HepG2 (cell line): ENCODE data around the gene PIK3C2B. TPM values are rescaled to one million over a fixed set of nuclear protein-coding genes. Genes with fewer than 3 reads are reported as not detected.
A peak's percentile ranks its signal among the peaks of the same experiment; 100 is the strongest.

ENCODE experiments used
- ATAC-seq: fragments of 200-7000 bp; cut with Tn5 transposase; 3 replicates; pipeline ENCODE4 v1.9.1; 2020; ENCODE audit warnings: mild to moderate bottlenecking, moderate library complexity
- BruUV-seq: library from RNA; stranded (reverse); fragments of 400-500 nt; replicated peaks from 2 replicates; lab custom pipeline; 2021; lab: Mats Ljungman, UMichigan
- CTCF ChIA-PET: fragments of 300-600 bp; formaldehyde crosslinking; extraction: SDS; loops from one replicate; lab custom pipeline; 2021; ENCODE audit warnings: low total read pairs, inconsistent platforms, low intra/inter-chr PET ratio; lab: Yijun Ruan, JAX
- POLR2A ChIA-PET: fragments of 350-600 bp; sonication (Branson Sonifier 250); formaldehyde crosslinking; loops from one replicate; lab custom pipeline; 2020; ENCODE audit warnings: antibody characterized with exemption, inconsistent platforms; lab: Yijun Ruan, JAX
- DNase-seq: peaks from one replicate; pipeline ENCODE4 v3.0.0-alpha.2; 2015; ENCODE audit warnings: low spot score
- FAIRE-seq: peaks from 3 replicates; lab custom pipeline; 2011; peaks lifted over from hg19 to GRCh38; lab: Jason Lieb, UNC
- H2AFZ ChIP-seq: one replicate; pipeline ENCODE4 v1.6.1; 2011; ENCODE audit warnings: low read length, inconsistent platforms
- H3K27ac ChIP-seq: fragments of 300-600 bp; 3 replicates; pipeline ENCODE4 v1.8.0; 2011; ENCODE audit warnings: mixed run types, mild to moderate bottlenecking, mixed read lengths, low read length, inconsistent platforms; ENCODE audit not compliant: insufficient read depth; ENCODE audit errors: extremely low read length
- H3K27me3 ChIP-seq, 2 experiments: fragments of 200-600 bp in 1 of 2; 2 replicates in 1 of 2; 3 replicates in 1 of 2; pipeline versions ENCODE4 v1.6.0 to v1.8.0; 2011; ENCODE audit warnings: low read length in 2 of 2, mild to moderate bottlenecking in 2 of 2, moderate library complexity in 2 of 2, inconsistent platforms in 1 of 2; ENCODE audit not compliant: insufficient read depth in 2 of 2, control insufficient read depth in 1 of 2
- H3K36me3 ChIP-seq, 2 experiments: fragments of 200-600 bp in 1 of 2; replicated peaks in 1 of 2; 2 replicates in 1 of 2; 3 replicates in 1 of 2; pipeline versions ENCODE4 v1.5.1 to v1.8.0; 2011; ENCODE audit warnings: low read length in 2 of 2, inconsistent platforms in 1 of 2; ENCODE audit not compliant: insufficient read depth in 2 of 2, control insufficient read depth in 1 of 2
- H3K4me1 ChIP-seq: 2 replicates; pipeline ENCODE4 v1.5.1; 2012; ENCODE audit warnings: low read length, inconsistent platforms; ENCODE audit not compliant: insufficient read depth
- H3K4me2 ChIP-seq: 2 replicates; pipeline ENCODE4 v1.6.0; 2011; ENCODE audit warnings: low read depth, low read length, inconsistent platforms
- H3K4me3 ChIP-seq, 3 experiments: fragments of 200-600 bp in 1 of 3; sonication (generic), shearing (Covaris generic) in 1 of 3; replicated peaks in 1 of 3; 2 replicates each; pipeline ENCODE4 v1.5.1; 2011 to 2016; ENCODE audit warnings: low read length in 3 of 3, inconsistent platforms in 2 of 3, low read depth in 2 of 3, mild to moderate bottlenecking in 2 of 3, control low read depth in 1 of 3, mixed read lengths in 1 of 3; ENCODE audit not compliant: insufficient read depth in 1 of 3
- H3K79me2 ChIP-seq: one replicate; pipeline ENCODE4 v1.6.1; 2011; ENCODE audit warnings: low read length, inconsistent platforms; ENCODE audit not compliant: insufficient read depth
- H3K9ac ChIP-seq: 2 replicates; pipeline ENCODE4 v1.6.0; 2011; ENCODE audit warnings: mild to moderate bottlenecking, low read depth, low read length, inconsistent platforms; ENCODE audit not compliant: insufficient read depth
- H3K9me3 ChIP-seq: 2 replicates; pipeline ENCODE4 v1.5.1; 2012; ENCODE audit warnings: mild to moderate bottlenecking, low read length
- H4K20me1 ChIP-seq: 2 replicates; pipeline ENCODE4 v1.6.0; 2011; ENCODE audit warnings: inconsistent platforms, mild to moderate bottlenecking, low read length, moderate library complexity; ENCODE audit not compliant: insufficient read depth
- CTCF ChIP-seq: sonication (generic); formaldehyde crosslinking; IDR thresholded peaks from 2 replicates; pipeline ENCODE4 v1.5.0; 2020; ENCODE audit warnings: mild to moderate bottlenecking, missing genetic modification reagents, moderate library complexity
- RAD21 ChIP-seq: fragments of 450-650 bp; formaldehyde crosslinking; IDR thresholded peaks from 2 replicates; pipeline ENCODE4 v1.5.0; 2020; ENCODE audit warnings: mild to moderate bottlenecking
- SP4 ChIP-seq: sonication (generic); formaldehyde crosslinking; IDR thresholded peaks from 2 replicates; pipeline ENCODE4 v1.8.1; 2023; ENCODE audit warnings: mild to moderate bottlenecking, missing genetic modification reagents
- STAG1 ChIP-seq: sonication (generic); formaldehyde crosslinking; IDR thresholded peaks from 2 replicates; pipeline ENCODE4 v1.4.0; 2020; ENCODE audit warnings: missing genetic modification reagents
- UBTF ChIP-seq: sonication (generic); formaldehyde crosslinking; IDR thresholded peaks from 2 replicates; pipeline ENCODE4 v1.4.0; 2020; ENCODE audit warnings: mild to moderate bottlenecking, missing genetic modification reagents
- WGBS: methylation state at CpG from one replicate; pipeline ENCODE4 v1.1.6; 2017; ENCODE audit warnings: low lambda C conversion rate; 5-methylcytosine and 5-hydroxymethylcytosine counted together
- in situ Hi-C: cut with HindIII; loops from 2 replicates; pipeline ENCODE4 v1.10.0; 2017; ENCODE audit warnings: low pct_unique_long_range_greater_than_20kb; ENCODE audit not compliant: extremely low pct_ligation_motif_present
- intact Hi-C: fragments of 100-400 bp; cut with micrococcal nuclease; formaldehyde crosslinking; loops from one replicate; pipeline ENCODE4 v1.10.0; 2022; ENCODE audit not compliant: unreplicated experiment
- polyA plus RNA-seq, 8 experiments: library from polyadenylated mRNA; depleted of rRNA in 3 of 8; stranded (reverse) in 7 of 8; unstranded in 1 of 8; fragments of >200 nt; fragmentation: Illumina TruSeq in 4 of 8; extraction: Trizol in 4 of 8; gene quantifications; 2 replicates each; pipeline versions ENCODE4 v1.2.1 to v1.2.3, GENCODE V29; 2011 to 2016; ENCODE audit warnings: low read depth in 4 of 8, missing spikeins in 1 of 8, mixed read lengths in 1 of 8; ENCODE audit not compliant: insufficient read depth in 1 of 8
- total RNA-seq, 5 experiments: library from RNA; depleted of rRNA; stranded (reverse); fragments of >200 nt; fragmentation: Illumina TruSeq; extraction: Trizol; gene quantifications; 2 replicates each; pipeline ENCODE4 v1.2.3, GENCODE V29; 2016; ENCODE audit warnings: low read depth in 1 of 5
- TF ChIP-seq, protein P1 (sequence below): sonication (generic); formaldehyde crosslinking; IDR thresholded peaks from 2 replicates; pipeline ENCODE4 v1.8.0; 2022; ENCODE audit warnings: missing genetic modification reagents, mild to moderate bottlenecking, borderline replicate concordance
- TF ChIP-seq, protein P2 (sequence below): sonication (generic); formaldehyde crosslinking; IDR thresholded peaks from 2 replicates; pipeline ENCODE4 v1.9.0; 2022; ENCODE audit warnings: low read depth, missing genetic modification reagents
- TF ChIP-seq, protein P3 (sequence below): sonication (generic); formaldehyde crosslinking; IDR thresholded peaks from 2 replicates; pipeline ENCODE4 v1.4.0; 2020; ENCODE audit warnings: missing genetic modification reagents

Gene PIK3C2B
- total and polyA plus RNA-seq, 2 of the 13 experiments (the other 11 are each of a cell fraction or from before 2014, with no cell fraction given): 3.4 to 4.5 TPM

DNA sequence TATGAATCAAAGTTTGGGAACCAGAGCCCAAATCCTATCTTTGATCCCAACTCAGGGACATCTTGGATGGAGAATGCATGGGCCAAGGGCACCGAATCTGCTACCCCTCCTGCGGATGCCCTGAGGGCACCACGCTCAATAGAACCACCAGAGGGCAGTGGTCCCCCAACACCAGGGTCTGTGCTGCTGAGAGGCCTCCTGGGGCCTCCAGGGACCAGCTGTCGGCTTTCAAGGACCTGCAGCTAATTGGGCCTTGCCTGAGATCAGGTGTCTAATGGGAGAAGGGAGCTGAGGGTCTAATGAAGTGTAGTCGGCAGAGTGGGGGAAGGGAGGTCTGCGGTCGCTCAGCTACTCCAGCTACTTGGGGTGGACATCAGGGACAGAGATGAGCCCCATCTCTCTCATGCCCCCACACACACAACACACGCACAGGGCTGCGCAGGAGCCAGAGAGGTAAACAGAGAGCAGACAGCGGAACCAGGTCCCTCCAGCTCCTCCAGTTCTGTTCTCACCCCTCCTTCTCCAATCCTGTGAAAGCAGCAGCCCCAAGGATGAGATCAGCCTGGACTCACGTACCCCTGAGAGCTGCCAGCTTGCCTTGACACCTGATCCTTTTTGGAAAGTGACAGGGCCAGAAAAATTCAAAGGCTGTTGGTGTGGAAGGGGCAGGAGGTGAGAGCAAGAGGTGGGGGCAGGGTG, 48.0 kb downstream of the PIK3C2B start:
- Histone ChIP-seq H3K9ac (no peak overlapping the region), H3K79me2 (no peaks in the 10 kb centered on the region), H4K20me1 (no peaks in the 10 kb centered on the region), H3K27ac (no peak overlapping the region), H3K9me3 (no peaks in the 10 kb centered on the region), H3K27me3 (no peaks in the 10 kb centered on the region), H3K4me3 (no peak overlapping the region), H3K4me2 (no peak overlapping the region), H3K4me1 (peaks cover 12% of the 10 kb centered on the region), H2AFZ (no peak overlapping the region), H3K36me3 (peaks cover 4 to 5% of the 10 kb centered on the region in 2 experiments; a peak in 4 of 5 replicates)
- WGBS: 72% methylated on average over 5 of the region's 11 CpGs
- intact Hi-C loops (loop anchor here (1.0 to 2.0 kb wide), 3 partner anchors 14 to 57 kb away; partner anchors contain the start of gene PIK3C2B), in situ Hi-C loops (loop anchor here (5.0 kb wide), 1 partner anchor 56 kb away; no protein-coding TSS in a partner anchor)
- DNase-seq: peak; percentile 55
- CTCF ChIA-PET: interaction anchor here (1.3 to 3.0 kb wide), 3 partner anchors 15 to 56 kb away, joined by 3 to 78 read pairs (median 10); partner anchors contain the start of gene PIK3C2B
- peak; percentile 94 for ATAC-seq
- FAIRE-seq: peak; percentile 68
- POLR2A ChIA-PET: interaction anchor here (1.4 to 1.7 kb wide), 2 partner anchors 47 to 56 kb away, joined by 6 to 7 read pairs; partner anchors contain the start of gene PIK3C2B
- no TSS peak for BruUV-seq
- TF ChIP-seq, protein P1, sequence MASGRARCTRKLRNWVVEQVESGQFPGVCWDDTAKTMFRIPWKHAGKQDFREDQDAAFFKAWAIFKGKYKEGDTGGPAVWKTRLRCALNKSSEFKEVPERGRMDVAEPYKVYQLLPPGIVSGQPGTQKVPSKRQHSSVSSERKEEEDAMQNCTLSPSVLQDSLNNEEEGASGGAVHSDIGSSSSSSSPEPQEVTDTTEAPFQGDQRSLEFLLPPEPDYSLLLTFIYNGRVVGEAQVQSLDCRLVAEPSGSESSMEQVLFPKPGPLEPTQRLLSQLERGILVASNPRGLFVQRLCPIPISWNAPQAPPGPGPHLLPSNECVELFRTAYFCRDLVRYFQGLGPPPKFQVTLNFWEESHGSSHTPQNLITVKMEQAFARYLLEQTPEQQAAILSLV (CRISPR knock-in tag): peak; percentile 31; the same call in 1 of the 2 replicates
- TF ChIP-seq STAG1 (CRISPR knock-in tag) (peak; percentile 83), RAD21 (CRISPR knock-in tag) (peak; percentile 82), UBTF (CRISPR knock-in tag) (peak; percentile 32; the same call in 1 of the 2 replicates), CTCF (CRISPR knock-in tag) (peak; percentile 82), SP4 (CRISPR knock-in tag) (peak; percentile 45; the same call in 1 of the 2 replicates)
- TF ChIP-seq, protein P2, sequence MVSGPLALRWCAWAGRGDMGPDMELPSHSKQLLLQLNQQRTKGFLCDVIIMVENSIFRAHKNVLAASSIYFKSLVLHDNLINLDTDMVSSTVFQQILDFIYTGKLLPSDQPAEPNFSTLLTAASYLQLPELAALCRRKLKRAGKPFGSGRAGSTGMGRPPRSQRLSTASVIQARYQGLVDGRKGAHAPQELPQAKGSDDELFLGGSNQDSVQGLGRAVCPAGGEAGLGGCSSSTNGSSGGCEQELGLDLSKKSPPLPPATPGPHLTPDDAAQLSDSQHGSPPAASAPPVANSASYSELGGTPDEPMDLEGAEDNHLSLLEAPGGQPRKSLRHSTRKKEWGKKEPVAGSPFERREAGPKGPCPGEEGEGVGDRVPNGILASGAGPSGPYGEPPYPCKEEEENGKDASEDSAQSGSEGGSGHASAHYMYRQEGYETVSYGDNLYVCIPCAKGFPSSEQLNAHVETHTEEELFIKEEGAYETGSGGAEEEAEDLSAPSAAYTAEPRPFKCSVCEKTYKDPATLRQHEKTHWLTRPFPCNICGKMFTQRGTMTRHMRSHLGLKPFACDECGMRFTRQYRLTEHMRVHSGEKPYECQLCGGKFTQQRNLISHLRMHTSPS (CRISPR knock-in tag): 0 out of 2 replicates have a peak, but pooled peaks have one; percentile 27
- TF ChIP-seq, protein P3, sequence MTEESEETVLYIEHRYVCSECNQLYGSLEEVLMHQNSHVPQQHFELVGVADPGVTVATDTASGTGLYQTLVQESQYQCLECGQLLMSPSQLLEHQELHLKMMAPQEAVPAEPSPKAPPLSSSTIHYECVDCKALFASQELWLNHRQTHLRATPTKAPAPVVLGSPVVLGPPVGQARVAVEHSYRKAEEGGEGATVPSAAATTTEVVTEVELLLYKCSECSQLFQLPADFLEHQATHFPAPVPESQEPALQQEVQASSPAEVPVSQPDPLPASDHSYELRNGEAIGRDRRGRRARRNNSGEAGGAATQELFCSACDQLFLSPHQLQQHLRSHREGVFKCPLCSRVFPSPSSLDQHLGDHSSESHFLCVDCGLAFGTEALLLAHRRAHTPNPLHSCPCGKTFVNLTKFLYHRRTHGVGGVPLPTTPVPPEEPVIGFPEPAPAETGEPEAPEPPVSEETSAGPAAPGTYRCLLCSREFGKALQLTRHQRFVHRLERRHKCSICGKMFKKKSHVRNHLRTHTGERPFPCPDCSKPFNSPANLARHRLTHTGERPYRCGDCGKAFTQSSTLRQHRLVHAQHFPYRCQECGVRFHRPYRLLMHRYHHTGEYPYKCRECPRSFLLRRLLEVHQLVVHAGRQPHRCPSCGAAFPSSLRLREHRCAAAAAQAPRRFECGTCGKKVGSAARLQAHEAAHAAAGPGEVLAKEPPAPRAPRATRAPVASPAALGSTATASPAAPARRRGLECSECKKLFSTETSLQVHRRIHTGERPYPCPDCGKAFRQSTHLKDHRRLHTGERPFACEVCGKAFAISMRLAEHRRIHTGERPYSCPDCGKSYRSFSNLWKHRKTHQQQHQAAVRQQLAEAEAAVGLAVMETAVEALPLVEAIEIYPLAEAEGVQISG (CRISPR knock-in tag): 0 out of 2 replicates have a peak, but pooled peaks have one; percentile 10
